Measurements from ENCODE around the gene CALN1. TPM values are rescaled to one million over a fixed set of nuclear protein-coding genes. Genes with fewer than 3 reads are reported as not detected.

The CALN1 gene
- total RNA-seq, 1 experiment from 2014 or later = 0.05 TPM

- no peak overlapping the region for H3K4me3 ChIP-seq (ENCODE audit: low read depth in 2 of 2, low read length in 2 of 2)
- intact Hi-C loops (cut with micrococcal nuclease; ENCODE audit: unreplicated experiment) = no loop called here
- H3K27ac ChIP-seq (ENCODE audit: low read length) = no peak overlapping the region
- no TSS peak for BruUV-seq (replicated peaks)
- TF ChIP-seq TCF7L2 (IDR thresholded peaks at IDR 0.05; ENCODE audit: low read depth, low read length) (no peak), SIN3A (IDR thresholded peaks at IDR 0.05; ENCODE audit: borderline replicate concordance, insufficient read depth, low read depth, low read length) (no peak)
- ChIA-PET POLR2A (no interaction called here), CTCF (no interaction called here)
- H3K27me3 ChIP-seq (ENCODE audit: control insufficient read depth, insufficient read depth, low read length) = no peaks in the 10 kb centered on the region
- DNase-seq (ENCODE audit: low read depth, low spot score) (no peak), ATAC-seq (no peak)
- H3K36me3 ChIP-seq (ENCODE audit: control insufficient read depth, insufficient read depth, low read length) = no peaks in the 10 kb centered on the region
- H3K4me1 ChIP-seq (ENCODE audit: control insufficient read depth, insufficient read depth, low read length) = no peaks in the 10 kb centered on the region
- in situ Hi-C loops (cut with HindIII; ENCODE audit: low pct_unique_long_range_greater_than_20kb, low sequenced_read_pairs) = no loop called here
- no peaks in the 10 kb centered on the region for H3K9me3 ChIP-seq (ENCODE audit: control insufficient read depth, insufficient read depth, low read depth, low read length)
These were observed 383.9 kb downstream of the CALN1 start for GRCh38 chr7:72028267-72028666.

GRCh38 chr7:72025381-72025960 lies 386.7 kb downstream of the CALN1 start:
- TF ChIP-seq POLR2AphosphoS5 (IDR thresholded peaks at IDR 0.05; ENCODE audit: low read depth, low read length) = no peak
- TF ChIP-seq CTCF (IDR thresholded peaks at IDR 0.05) = no peak
- TF ChIP-seq SIN3A (IDR thresholded peaks at IDR 0.05; ENCODE audit: borderline replicate concordance, insufficient read depth, low read depth, low read length) = no peak
- no peak for TF ChIP-seq REST (IDR thresholded peaks at IDR 0.05; ENCODE audit: insufficient read depth in 1 of 2, low read depth in 2 of 2, low read length in 1 of 2)
- no peak for TF ChIP-seq TCF7L2 (IDR thresholded peaks at IDR 0.05; ENCODE audit: low read depth, low read length)
- no peak for DNase-seq (ENCODE audit: low read depth, low spot score)
- Histone ChIP-seq H3K4me3 (ENCODE audit: low read depth in 2 of 2, low read length in 2 of 2) (no peak overlapping the region), H3K4me1 (ENCODE audit: control insufficient read depth, insufficient read depth, low read length) (no peaks in the 10 kb centered on the region), H3K27ac (ENCODE audit: low read length) (no peak overlapping the region), H3K36me3 (ENCODE audit: control insufficient read depth, insufficient read depth, low read length) (no peaks in the 10 kb centered on the region), H3K27me3 (ENCODE audit: control insufficient read depth, insufficient read depth, low read length) (no peaks in the 10 kb centered on the region), H3K9me3 (ENCODE audit: control insufficient read depth, insufficient read depth, low read depth, low read length) (no peaks in the 10 kb centered on the region)
- POLR2A ChIA-PET = no interaction called here
- CTCF ChIA-PET = no interaction called here
- intact Hi-C loops (cut with micrococcal nuclease; ENCODE audit: unreplicated experiment) (no loop called here), in situ Hi-C loops (cut with HindIII; ENCODE audit: low pct_unique_long_range_greater_than_20kb, low sequenced_read_pairs) (no loop called here)
- no peak for ATAC-seq
- no TSS peak for BruUV-seq (replicated peaks)

GRCh38 chr7:72023926-72024325 lies 388.2 kb downstream of the CALN1 start:
- Histone ChIP-seq H3K27ac (ENCODE audit: low read length) (no peak overlapping the region), H3K36me3 (ENCODE audit: control insufficient read depth, insufficient read depth, low read length) (no peaks in the 10 kb centered on the region), H3K27me3 (ENCODE audit: control insufficient read depth, insufficient read depth, low read length) (no peaks in the 10 kb centered on the region), H3K9me3 (ENCODE audit: control insufficient read depth, insufficient read depth, low read depth, low read length) (no peaks in the 10 kb centered on the region), H3K4me1 (ENCODE audit: control insufficient read depth, insufficient read depth, low read length) (no peaks in the 10 kb centered on the region), H3K4me3 (ENCODE audit: low read depth in 2 of 2, low read length in 2 of 2) (no peak overlapping the region)
- no TSS peak for BruUV-seq (replicated peaks)
- ATAC-seq (no peak), DNase-seq (ENCODE audit: low read depth, low spot score) (no peak)
- intact Hi-C loops (cut with micrococcal nuclease; ENCODE audit: unreplicated experiment) = no loop called here
- ChIA-PET POLR2A (no interaction called here), CTCF (no interaction called here)
- in situ Hi-C loops (cut with HindIII; ENCODE audit: low pct_unique_long_range_greater_than_20kb, low sequenced_read_pairs) = no loop called here
- no peak for TF ChIP-seq CTCF (IDR thresholded peaks at IDR 0.05)
- no peak for TF ChIP-seq REST (IDR thresholded peaks at IDR 0.05; ENCODE audit: insufficient read depth in 1 of 2, low read depth in 2 of 2, low read length in 1 of 2)
- TF ChIP-seq SIN3A (IDR thresholded peaks at IDR 0.05; ENCODE audit: borderline replicate concordance, insufficient read depth, low read depth, low read length) = no peak
- no peak for TF ChIP-seq POLR2AphosphoS5 (IDR thresholded peaks at IDR 0.05; ENCODE audit: low read depth, low read length)
- no peak for TF ChIP-seq TCF7L2 (IDR thresholded peaks at IDR 0.05; ENCODE audit: low read depth, low read length)

Measured in Panc1 (cell line).